ENCODE measurements around the gene KDM4C.

DNA sequence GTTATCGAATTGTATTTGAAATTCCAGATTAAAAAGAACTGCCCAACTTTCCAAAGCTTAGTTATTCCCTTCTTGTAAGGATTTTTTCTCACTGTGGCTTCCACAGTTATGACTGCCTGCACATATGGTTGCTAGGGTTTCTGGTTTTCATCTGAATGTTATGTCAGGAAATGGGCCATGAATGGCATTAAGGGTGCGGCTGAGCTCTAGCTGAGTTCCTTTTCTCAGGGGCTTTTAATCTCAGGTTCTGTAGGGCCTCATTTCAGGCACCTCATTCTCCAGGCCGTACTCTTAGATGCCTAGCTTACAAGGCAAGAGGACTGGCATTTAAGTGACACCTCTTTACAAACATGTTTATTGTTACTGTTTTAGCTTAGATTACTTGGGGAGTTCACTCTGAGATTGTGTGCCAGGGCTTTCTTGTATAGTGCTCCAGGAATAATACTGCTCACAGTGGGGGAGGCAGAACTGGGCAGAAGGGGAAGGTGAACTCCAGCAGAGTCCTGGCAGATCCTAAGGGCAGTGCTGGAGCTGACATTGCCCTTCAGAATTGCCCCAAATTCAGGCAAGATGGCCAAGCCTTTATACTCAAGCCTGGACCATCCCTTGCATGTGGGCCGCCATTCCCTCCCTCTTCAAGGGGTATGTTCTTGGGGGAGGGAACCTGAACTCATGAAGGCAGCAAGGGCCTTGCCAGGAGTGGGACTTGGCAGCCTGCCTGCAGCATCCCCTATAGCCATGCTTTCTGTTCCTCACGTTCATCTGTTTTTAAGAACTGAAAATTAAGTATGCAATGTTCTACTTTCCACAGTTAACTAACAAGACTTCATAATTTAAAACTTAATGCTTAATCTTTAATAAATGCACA is 111.5 kb downstream of the KDM4C start:
- TF ChIP-seq POLR2A (IDR thresholded peaks at IDR 0.05; ENCODE audit: low read depth): no peak
- TF ChIP-seq, protein P1, sequence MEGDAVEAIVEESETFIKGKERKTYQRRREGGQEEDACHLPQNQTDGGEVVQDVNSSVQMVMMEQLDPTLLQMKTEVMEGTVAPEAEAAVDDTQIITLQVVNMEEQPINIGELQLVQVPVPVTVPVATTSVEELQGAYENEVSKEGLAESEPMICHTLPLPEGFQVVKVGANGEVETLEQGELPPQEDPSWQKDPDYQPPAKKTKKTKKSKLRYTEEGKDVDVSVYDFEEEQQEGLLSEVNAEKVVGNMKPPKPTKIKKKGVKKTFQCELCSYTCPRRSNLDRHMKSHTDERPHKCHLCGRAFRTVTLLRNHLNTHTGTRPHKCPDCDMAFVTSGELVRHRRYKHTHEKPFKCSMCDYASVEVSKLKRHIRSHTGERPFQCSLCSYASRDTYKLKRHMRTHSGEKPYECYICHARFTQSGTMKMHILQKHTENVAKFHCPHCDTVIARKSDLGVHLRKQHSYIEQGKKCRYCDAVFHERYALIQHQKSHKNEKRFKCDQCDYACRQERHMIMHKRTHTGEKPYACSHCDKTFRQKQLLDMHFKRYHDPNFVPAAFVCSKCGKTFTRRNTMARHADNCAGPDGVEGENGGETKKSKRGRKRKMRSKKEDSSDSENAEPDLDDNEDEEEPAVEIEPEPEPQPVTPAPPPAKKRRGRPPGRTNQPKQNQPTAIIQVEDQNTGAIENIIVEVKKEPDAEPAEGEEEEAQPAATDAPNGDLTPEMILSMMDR (IDR thresholded peaks at IDR 0.05): no peak
